ENCODE results near the gene ILDR2. TPM values are rescaled to one million over a fixed set of nuclear protein-coding genes. Genes with fewer than 3 reads are reported as not detected.

ILDR2 gene
- total RNA-seq, 4 donors from 2014 or later: 5.3 to 13.7 (median 9.4) TPM

DNA sequence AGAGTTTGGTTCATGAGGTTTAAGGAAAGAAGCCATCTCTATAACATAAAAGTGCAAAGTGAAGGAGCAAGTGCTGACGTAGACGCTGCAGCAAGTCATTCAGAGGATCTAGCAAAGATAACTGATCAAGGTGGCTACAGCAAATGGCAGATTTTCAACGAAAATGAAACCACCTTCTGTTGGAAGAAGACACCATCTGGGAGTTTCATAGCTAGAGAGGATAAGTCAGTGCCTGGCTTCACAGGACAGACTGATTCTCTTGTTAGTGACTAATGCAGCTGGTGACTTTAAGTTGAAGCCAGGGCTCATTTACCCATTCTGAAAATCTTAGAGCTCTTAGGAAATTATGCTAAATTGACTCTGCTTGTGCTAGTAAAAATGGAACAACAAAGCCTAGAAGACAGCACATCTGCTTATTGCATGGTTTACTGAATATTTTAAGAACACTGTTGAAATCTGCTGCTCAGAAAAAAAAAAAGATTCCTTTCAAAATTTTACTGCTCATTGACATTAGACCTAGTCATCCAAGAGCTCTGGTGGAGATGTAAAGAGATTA lies 24.2 kb upstream of the ILDR2 start:
- H3K4me1 ChIP-seq: no peaks in the 10 kb centered on the region
- H3K27ac ChIP-seq (replicated peaks in 1 of 4): no peak overlapping the region
- no peak for DNase-seq (ENCODE audit: extremely low spot score)
- no peak overlapping the region for H3K4me3 ChIP-seq
- H3K27me3 ChIP-seq: no peaks in the 10 kb centered on the region
- WGBS: 77% methylated on average over 3 of the region's 3 CpGs
- no peak for TF ChIP-seq POLR2AphosphoS5 (IDR thresholded peaks at IDR 0.05)
- no peak for TF ChIP-seq POLR2A (IDR thresholded peaks at IDR 0.05; ENCODE audit: low read depth)
- TF ChIP-seq, protein P1, sequence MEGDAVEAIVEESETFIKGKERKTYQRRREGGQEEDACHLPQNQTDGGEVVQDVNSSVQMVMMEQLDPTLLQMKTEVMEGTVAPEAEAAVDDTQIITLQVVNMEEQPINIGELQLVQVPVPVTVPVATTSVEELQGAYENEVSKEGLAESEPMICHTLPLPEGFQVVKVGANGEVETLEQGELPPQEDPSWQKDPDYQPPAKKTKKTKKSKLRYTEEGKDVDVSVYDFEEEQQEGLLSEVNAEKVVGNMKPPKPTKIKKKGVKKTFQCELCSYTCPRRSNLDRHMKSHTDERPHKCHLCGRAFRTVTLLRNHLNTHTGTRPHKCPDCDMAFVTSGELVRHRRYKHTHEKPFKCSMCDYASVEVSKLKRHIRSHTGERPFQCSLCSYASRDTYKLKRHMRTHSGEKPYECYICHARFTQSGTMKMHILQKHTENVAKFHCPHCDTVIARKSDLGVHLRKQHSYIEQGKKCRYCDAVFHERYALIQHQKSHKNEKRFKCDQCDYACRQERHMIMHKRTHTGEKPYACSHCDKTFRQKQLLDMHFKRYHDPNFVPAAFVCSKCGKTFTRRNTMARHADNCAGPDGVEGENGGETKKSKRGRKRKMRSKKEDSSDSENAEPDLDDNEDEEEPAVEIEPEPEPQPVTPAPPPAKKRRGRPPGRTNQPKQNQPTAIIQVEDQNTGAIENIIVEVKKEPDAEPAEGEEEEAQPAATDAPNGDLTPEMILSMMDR (IDR thresholded peaks at IDR 0.05): no peak
- no peak for TF ChIP-seq EP300 (IDR thresholded peaks at IDR 0.05)
- no peaks in the 10 kb centered on the region for H3K36me3 ChIP-seq
- H3K9me3 ChIP-seq: no peaks in the 10 kb centered on the region
- intact Hi-C loops (cut with DNase I): no loop called here

DNA sequence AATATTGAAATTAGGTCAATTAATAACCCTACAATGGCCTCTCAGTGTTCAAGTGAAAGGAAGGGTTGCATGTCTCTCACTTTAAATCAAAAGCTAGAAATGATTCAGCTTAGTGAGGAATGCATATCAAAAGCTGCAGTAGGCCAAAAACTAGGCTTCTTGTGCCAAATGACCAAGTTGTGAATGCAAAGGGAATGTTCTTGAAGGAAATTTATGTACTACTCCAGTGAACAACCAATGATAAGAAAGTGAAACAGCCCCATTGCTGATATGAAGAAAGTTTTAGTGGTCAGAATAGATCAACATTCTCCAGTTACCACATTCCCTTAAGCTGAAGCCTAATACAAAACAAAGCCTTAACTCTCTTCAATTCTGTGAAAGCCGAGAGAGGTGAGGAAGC lies 23.7 kb upstream of the ILDR2 start:
- H3K9me3 ChIP-seq: no peaks in the 10 kb centered on the region
- no peaks in the 10 kb centered on the region for H3K4me1 ChIP-seq
- H3K27me3 ChIP-seq: no peaks in the 10 kb centered on the region
- H3K36me3 ChIP-seq: no peaks in the 10 kb centered on the region
- no peak overlapping the region for H3K27ac ChIP-seq (replicated peaks in 1 of 4)
- 94% methylated on average over 1 of the region's 1 CpG for WGBS
- TF ChIP-seq POLR2A (IDR thresholded peaks at IDR 0.05; ENCODE audit: low read depth): no peak
- TF ChIP-seq EP300 (IDR thresholded peaks at IDR 0.05): no peak
- TF ChIP-seq, protein P1 (IDR thresholded peaks at IDR 0.05): no peak
- no peak for TF ChIP-seq POLR2AphosphoS5 (IDR thresholded peaks at IDR 0.05)
- no peak for DNase-seq (ENCODE audit: extremely low spot score)
- intact Hi-C loops (cut with DNase I): no loop called here
- no peak overlapping the region for H3K4me3 ChIP-seq

DNA sequence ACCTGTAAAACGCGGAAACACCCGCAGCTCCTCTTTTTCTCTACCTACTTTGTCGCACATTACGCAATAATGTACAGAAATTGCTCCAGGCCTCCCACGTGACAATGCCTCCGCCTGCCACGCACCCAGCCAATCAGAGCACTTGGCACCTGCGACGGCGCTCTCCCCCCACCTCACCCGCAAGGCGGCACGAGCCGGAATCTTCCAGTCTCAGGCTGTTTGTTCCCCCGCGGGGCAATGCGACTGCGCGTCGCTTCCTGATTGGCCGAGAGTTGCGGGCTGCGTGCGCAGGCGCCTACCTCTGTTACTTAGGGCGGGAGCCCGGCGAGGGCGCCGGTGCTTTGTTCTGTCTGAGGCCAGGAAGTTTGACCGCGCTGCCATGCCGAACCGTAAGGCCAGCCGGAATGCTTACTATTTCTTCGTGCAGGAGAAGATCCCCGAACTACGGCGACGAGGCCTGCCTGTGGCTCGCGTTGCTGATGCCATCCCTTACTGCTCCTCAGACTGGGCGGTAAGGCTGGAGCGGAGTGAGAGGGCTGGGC lies 13.7 kb upstream of the ILDR2 start, which contains the start of gene MAEL:
TSS of gene MAEL (plus strand) at position 307 of the 542 bp plus-strand sequence. CDS start at position 380, 73 bp downstream.
- no peak for DNase-seq (ENCODE audit: extremely low spot score)
- intact Hi-C loops (cut with DNase I): no loop called here

DNA sequence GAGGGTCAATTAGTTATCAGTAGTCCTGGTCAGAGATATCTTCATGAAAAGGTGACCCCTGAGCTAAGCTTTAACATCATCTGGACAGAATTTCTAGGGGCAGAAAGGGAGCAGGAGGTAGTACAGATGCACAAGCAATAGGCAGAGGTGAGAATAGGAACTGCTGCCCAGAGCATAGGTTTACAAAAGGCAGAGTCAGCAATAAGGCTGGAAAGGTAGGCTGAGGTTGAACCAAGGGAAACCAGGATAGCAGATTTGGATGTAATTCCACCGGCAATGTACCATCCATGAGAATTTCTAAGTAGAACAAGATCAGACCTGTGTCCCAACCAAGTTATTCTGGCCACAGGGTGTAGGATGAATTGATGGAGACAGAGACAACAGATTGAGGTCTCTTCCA lies 6.2 kb upstream of the ILDR2 start:
- no peak for DNase-seq (ENCODE audit: extremely low spot score)
- Histone ChIP-seq H3K27me3 (no peaks in the 10 kb centered on the region), H3K4me3 (no peak overlapping the region), H3K36me3 (no peaks in the 10 kb centered on the region), H3K27ac (replicated peaks in 1 of 4) (no peak overlapping the region), H3K9me3 (no peaks in the 10 kb centered on the region), H3K4me1 (peaks cover 0 to 5% (median 0%) of the 10 kb centered on the region in 4 donors)
- 96% methylated on average over 1 of the region's 1 CpG for WGBS
- intact Hi-C loops (cut with DNase I): no loop called here
- TF ChIP-seq POLR2AphosphoS5 (IDR thresholded peaks at IDR 0.05) (no peak), POLR2A (IDR thresholded peaks at IDR 0.05; ENCODE audit: low read depth) (no peak)
- TF ChIP-seq, protein P1 (IDR thresholded peaks at IDR 0.05): no peak

More for the DNA sequence above, 13.7 kb upstream of the ILDR2 start, which contains the start of gene MAEL:
- H3K36me3 ChIP-seq: no peaks in the 10 kb centered on the region
- no peak within 1 kb of the TSS for H3K27ac ChIP-seq (replicated peaks in 1 of 4)
- TF ChIP-seq POLR2AphosphoS5 (IDR thresholded peaks at IDR 0.05) (no peak), POLR2A (IDR thresholded peaks at IDR 0.05; ENCODE audit: low read depth) (no peak), EP300 (IDR thresholded peaks at IDR 0.05) (no peak)
- TF ChIP-seq, protein P1 (IDR thresholded peaks at IDR 0.05): no peak
- no peaks in the 10 kb centered on the region for H3K9me3 ChIP-seq
- H3K4me3 ChIP-seq: no peak within 1 kb of the TSS
- H3K4me1 ChIP-seq: no peaks in the 10 kb centered on the region
- 93% methylated on average over 44 of the region's 45 CpGs for WGBS
- no peaks in the 10 kb centered on the region for H3K27me3 ChIP-seq

Data from esophagus muscularis mucosa (tissue), 4 donors.